Femur (tissue), 1 donor: ENCODE measurements around the gene FAM162A.

Experiments
- DNase-seq: peaks from one replicate; pipeline ENCODE4 v3.0.0-alpha.2; 2017

Gene FAM162A

DNA sequence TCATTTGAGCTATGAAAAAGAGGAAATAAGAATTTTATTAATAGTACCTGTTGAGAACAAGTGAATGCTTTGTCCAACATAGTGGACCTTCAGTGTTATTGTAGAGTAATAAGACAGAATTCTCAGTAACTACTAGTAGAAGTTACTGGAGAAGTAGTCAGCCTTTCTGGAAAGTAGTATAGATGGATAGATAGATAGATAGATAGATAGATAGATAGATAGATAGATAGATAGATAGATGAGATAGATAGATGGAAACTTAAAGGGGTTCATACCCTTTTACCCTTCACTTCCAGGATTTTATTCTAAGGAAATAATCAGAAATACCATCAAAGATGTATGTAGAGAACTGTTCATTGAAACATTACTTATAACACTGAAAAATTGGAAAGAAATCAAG, 5.2 kb downstream of the FAM162A start:
- no peak for DNase-seq

DNA sequence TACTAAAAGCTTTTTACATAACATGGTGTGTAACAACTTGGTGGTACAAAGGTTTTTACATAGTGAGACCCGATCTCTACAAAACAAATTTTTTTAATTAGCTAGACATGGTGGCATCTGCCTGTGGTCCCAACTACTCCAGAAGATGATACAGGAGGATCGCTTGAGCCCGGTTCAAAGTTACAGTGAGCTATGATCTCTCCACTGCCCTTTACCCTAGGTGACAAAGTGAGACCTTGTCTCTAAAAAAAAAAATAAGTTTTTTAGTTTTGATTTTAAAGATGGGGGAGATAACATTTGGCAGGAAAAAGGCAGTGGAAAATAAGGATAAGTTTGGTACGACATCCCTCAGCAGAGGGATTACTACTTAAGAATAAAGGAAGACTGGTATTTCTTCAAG, 5.9 kb downstream of the FAM162A start:
- DNase-seq, result no peak

DNA sequence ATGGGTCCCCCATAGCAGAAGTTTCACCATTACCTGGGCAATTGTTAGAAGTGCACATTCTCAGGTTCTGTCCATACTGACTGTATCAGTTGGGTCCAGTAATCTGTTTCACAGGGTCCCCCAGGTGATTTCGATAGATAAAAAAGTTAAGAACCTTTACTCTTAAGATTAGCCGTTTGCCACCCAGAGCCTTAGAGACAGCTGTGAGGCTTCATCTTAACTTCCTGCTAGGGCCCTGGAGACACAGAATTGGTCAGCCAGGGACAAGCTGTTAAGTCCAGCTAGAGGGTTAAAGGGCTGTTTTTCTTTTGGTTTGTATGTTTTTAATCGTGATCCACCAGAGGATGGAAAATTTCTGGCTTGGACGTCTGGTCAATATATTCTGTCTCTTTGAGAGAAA, 6.7 kb downstream of the FAM162A start:
- DNase-seq, result no peak

DNA sequence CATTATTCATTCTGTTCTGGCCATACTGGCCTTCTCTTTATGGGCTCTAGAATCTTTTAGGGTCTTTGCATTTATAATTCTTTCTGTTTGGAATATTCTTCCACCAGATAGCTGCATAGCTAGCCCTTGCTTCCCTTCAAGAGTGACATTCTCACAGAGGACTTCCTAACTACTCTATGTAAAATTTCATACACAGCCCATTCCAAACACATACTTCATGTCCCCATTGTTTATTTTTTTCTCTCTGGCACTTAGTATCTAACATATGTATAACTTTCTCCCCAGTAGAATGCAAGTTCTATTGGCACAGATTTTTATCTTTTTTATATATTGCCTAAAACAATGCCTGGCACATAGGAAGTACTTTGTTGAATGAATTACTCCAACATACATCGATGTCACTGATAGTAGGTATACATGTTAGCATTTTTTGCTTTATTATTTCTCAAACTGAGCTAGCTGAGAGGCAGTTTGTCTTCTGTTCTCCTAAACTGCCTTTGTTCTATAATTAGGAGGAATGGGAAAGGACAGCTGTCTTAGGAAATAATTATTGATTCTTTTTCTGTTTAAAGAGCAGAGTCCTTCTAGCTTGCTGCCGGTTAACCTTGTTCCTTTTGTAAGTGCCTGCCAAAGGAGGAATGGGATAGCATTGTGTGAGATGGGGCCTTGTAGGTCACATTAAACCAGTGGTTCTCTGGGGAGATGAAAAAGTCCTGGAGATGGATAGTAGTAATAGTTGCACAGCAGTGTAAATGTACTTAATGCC, 7.9 kb downstream of the FAM162A start:
- no peak for DNase-seq

DNA sequence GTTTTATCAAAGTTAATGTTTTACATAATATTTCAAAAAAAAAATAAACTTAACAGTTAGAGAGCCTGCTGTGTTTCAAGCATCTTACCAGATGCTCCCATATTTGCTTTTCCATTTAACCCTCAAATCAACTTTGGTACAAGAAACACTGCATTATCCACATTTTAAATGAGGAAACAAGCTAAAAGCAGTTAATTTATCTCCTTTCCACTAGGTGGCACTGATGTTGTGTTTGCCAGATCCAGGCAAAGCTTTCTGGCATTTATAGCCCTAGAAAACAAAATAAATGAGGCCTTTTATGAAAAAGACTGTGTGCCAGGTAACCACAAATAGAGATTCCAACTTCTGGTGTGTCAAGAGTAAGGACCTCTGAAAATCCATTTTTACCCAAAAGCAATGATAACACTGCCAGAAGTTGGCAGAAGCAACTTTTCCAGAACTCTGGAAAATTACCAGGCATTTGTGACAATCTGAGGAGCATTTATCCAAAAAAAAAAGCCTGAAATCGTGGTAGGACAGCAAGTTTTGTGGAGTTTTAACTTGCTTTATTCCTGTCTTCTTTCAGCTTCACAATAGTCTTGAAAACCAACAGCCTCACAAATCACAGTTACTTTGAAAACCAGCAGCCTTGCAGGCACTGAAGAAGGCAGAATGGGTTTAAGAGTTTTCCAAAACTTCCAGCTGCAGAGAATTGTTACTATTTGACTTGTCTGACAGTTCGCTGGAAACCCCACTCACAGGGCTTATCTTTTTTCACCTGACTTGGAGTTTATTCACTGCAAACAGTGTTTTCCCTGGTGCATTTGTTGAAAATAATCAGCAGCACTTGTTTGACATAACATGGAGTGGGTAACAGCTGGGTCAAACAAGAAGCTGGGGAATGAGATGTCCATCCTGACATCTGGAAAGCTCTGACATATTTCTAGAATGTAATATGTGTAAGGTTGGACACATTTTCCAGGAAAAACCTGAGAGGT, 9.2 kb downstream of the FAM162A start:
- no peak for DNase-seq

DNA sequence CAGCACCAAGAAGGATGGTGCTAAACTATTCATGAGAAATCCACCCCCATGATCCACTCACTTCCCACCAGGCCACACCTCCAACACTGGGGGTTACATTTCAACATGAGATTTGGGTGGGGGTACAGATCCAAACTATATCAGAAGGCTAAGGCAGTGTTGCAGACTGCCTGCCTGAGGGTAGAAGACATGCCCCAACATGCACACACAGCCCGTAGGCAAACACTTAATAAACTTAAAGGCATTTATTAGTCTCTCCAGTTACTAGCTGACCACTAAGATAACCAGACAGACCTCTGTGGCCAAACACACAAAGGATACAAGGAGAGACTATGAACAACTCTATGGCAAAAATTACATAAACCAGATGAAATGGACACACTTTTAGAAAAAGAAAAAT, 10.2 kb downstream of the FAM162A start:
- no peak for DNase-seq

DNA sequence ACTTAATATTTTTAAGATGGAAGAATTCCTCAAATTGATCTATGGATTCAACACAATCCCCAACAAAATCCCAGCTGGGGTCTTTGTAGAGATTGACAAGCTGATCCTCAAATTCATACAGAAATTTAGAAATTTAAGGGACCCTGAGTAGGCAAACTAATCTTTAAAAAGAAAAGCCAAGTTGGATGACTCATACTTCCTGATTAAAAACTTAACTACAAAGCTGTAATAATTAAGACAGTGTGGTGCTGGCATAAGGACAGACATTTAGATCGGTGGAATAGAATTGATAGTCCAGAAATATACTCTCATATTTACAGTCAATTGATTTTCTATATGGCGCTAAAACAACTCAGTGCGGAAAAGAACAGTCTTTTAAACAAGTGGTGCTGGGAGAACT, 11.6 kb downstream of the FAM162A start:
- DNase-seq, result no peak

DNA sequence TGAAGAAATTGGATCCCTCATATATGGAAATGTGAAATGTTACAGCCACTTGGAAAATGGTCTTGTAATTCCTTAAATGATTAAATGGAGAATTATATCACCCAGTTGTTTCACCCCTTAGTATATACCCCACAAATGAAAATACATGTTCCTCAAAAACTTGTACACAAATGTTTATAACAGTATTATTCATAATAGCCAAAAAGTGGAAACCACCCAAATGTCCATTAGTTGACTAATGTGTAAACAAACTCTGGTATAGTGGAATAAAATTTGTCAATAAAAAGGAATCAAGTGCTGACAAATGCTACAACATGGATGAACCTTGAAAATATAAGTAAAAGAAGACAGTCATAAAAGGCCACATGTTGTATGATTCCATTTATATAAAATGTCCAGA, 12.5 kb downstream of the FAM162A start:
- DNase-seq, result no peak

DNA sequence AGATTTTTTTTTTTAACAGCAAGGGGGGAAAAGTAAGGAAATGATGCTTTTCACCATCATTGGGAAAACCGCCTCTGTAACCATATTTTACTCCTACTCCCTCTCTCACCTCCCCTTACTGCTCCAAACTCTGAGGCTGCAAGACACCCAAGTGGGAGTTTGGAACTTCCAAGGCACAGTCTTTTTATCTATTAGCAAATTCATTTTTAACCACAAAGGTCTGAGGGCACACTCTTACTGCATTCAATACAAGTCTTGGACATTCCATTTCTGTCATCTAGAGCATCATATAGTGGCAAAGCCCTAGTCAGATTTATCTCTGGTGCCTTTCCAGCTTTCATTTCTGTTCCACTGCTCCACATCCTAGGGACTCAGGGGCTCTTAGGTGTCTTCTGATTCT, 13.2 kb downstream of the FAM162A start:
- DNase-seq, result no peak

DNA sequence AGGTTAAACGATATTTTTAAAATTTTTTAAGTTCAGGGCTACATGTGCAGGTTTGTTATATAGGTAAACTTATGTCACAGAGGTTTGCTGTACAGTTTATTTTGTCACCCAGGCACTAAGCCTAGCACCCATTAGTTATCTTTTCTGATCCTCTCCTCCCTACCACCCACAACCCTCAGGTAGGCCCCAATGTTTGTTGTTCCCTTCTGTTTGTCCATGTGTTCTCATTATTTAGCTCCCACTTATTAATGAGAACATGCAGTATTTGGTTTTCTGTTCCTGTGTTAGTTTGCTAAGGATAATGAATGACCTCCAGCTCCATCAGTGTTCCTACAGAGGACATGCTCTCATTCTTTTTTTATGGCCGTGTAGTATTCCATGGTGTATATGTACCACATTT, 14.9 kb downstream of the FAM162A start:
- DNase-seq, result no peak

DNA sequence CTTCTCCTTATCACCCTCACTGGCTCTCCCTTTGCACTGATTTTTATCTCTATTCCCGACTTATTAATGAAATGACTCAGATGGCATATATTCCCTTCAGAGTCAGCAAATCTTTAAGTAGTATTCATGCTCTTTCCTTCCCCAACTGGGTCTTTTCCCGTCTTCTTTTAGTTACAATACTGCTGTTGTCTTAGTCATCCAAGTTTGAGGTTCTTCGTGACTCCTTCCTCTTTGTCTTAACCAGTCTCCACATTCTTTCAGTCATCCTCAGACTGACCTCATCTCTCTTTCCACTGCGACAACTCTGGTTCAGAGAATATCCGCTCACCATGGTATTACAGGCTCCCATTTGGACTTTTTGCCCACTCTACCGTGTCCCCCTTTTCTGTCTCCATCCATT, 19.5 kb downstream of the FAM162A start:
- no peak for DNase-seq

DNA sequence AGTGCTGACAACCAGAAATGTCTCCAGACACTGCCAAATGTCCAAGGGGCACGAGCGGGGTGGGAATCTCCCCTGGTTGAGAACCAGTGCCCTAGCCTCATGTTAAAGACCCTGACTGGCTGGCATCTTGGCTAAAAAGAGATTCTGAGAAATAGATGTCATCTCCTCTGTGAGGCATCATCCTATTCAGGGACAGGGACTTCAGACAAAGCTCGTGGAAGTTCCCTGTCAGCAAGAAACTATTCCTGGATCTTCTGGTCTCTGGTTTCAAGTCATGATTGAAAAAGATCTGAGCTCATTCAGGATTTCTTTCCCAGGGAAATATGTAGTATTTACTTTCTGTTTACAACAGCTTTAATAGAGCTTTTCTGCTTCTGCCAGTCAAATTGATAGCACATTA, 21.0 kb downstream of the FAM162A start:
- no peak for DNase-seq

DNA sequence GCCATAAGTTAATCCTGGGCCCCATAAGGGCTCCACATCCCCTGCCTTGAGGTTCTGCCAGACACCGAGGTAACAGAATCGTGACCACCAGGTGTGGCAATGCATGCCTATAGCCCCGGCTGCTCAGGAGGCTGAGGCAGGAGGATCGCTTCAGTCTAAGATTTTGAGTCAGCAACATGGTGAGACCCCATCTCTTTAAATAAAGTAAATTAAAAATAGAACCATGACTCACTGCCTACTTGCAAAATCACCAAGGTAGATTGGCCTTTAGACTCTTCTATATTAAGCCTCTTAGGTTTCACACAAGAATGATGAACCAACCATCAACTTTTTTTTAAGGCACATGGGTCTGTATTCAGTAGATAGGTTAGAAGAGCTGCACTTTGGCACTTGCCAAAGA, 22.2 kb downstream of the FAM162A start:
- no peak for DNase-seq

DNA sequence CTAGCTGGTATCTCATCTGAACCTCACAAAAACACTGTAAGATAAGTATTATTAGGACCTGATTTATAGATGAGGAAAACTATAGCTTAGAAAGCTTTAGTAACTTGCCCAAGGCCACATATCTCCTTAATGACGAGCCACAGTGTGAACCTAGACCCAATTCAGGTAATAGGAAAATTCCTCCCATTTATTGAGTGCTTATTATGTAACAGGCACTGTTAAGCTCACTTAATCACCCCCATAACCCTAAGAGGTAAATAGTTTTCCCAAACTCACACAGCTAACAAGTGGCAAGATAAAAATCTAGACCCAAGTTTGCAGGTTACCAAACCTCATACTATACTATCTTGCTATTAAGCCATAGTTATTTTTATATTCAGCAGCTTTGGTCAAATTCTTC, 24.0 kb downstream of the FAM162A start:
- DNase-seq, result no peak

DNA sequence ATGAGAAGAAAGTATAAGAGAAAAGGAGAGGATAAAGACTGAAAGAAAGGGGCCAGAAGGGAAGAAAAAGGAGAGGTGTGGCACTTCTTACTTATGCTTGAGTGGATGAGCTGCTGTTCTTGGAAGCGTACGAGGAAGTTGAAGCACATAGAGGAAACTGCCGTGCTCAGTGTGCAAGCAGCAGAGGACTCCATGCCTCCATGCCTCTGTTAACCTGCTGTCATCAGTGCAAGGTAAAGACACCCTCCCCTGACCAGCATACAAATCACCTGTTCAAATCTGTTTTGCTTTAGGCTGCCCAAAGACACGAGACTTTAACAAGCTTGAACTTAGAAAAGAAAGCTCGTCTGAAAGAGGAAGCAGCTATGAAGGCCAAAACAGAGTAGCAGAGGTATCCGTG, 25.5 kb downstream of the FAM162A start:
- DNase-seq, result no peak

DNA sequence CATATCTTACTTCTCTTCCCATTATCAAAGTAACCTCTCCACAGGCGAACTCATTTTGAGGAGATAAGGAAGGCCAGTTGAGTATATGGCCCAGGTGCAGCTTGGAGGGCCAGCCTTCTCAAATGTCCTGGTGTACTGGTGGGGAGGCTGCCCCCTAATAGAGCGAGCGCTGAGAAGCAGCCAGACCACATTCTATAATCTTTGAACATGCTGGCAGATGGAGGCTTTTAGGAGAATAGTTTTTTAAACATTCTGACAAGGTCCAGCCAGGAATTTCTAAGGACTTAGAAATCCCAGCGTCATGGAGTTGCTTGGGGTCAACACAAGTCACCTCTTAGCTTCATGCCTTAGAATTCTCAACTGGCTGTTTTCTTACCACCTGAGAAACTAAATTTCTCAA, 26.1 kb downstream of the FAM162A start:
- no peak for DNase-seq

DNA sequence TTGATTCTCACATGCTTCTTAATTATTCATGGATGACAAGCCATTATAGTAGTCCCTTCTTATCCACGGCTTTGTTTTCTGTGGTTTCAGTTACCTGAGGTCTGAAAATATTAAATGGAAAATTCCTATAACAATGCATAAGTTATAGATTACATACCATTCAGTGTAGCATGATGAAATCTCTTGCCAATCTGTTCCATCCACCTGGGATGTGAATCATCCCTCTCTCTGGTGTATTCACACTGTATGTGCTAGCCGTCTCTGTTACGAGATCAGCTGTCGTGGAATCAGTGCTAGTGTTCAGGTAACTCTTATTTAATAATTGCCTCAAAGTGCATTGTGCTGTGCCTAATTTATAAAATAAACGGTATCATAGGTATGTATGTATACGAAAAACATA, 26.7 kb downstream of the FAM162A start:
- DNase-seq, result no peak

DNA sequence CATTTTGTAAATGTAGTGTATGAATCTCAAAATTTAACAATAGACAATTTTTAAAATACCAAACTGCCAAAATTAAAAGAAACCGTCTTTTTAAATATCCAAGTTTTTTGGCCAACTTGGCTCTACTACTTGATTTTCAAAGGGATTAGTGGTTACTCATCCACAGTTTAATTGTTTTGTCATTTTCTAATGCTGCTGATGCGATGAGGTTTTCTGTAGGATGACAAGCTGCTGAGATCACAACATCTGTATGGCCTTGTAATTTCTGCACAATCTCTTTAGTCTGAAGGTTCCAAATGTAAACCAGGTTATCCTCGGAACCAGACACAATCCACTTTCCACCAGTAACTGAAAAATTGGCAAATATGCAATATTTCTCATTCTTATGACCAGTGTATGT, 30.4 kb downstream of the FAM162A start:
- DNase-seq, result no peak

DNA sequence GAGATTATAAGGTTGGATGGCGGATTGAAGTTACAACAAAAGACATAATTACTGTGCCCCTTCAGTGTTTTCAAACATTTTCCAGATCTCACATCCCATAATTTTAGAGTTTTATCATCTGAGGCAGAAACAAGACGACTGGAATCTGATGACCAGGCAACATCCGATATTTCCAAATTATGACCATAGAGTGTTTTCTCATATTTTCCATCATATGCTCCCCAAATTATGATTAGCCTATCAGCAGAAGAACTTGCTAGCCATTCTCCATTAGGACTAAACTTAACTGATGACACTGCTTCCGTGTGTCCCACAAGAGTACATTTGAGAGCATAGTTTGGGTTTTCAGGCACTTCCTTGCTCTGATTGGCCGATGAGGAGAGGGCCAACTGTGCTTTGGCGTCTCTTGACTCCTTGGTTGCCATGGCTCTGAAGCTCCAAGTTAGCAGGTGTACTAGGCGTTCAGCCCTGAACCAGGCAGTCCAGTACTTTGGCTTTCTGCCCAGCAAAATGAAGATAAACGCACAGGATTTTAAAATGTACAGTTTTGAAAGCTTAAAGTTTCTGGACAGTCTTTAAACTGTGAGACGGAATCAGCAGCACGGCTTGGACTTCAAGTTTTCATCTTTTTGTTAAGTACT, 31.2 kb downstream of the FAM162A start:
- DNase-seq, result peak; percentile 46

DNA sequence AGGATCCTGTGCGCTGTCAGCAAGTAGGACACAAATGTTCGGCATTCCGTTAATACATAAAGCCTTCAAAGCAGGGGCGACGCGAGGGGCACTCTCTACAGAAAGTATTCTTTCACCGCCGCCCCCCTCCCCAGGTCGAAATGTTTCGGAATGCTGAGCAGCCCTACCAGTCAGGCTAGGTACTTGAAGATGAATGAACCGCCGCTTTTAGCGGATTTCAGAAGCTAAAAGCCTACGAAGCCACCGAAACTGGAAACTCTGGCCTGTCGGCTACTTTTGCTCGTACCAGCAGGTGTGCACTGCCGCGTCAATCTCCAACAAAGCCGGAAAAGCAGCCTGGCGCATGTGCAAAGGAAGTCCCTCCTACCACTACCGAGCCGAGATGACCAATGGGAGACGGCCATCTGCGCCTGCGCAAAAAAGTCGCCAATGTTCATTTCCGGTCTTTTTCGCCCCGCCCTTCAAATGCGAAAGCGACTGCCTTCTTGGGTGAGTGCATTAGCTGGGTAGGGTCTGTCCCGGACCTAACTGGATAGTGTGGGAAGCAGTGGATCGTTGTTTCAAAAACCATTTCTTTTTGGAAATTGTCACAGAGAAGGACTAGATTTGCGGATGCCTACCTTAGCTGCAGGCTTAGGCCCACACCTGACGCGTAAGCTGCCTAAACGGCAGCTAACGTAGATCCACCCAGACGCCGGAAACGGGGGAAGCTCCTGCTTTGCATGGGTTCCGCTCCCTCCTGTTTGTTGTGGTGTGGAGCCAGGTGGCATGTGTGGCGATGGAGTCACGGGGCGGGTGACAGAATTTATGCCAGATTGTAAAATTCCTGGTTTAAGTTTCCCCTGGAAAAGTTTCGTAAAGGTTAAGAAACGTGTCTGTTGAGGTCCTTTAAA, 32.0 kb downstream of the FAM162A start, which contains the start of gene WDR5B:
Gene WDR5B, minus strand, starts transcription at position 301 of the 893 bp plus-strand sequence. CDS start 534 bp downstream, outside the sequence.
- DNase-seq, result peak; percentile 99

DNA sequence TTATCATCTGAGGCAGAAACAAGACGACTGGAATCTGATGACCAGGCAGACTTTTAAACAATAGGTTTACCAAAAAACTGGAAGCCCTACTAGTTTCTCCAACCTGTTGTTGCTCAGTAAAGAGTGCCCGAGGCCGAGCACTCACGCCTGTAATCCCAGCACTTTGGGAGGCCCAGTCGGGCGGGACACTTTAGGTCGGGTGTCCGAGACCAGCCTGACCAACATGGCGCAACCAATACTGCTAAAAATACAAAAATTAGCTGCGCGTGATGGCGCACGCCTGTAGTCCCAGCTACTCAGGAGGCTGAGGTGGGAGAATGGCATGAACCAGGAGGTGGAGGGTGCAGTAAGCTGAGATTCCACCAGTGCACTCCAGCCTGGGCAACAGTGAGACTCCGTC, 33.0 kb downstream of the FAM162A start:
- no peak for DNase-seq

DNA sequence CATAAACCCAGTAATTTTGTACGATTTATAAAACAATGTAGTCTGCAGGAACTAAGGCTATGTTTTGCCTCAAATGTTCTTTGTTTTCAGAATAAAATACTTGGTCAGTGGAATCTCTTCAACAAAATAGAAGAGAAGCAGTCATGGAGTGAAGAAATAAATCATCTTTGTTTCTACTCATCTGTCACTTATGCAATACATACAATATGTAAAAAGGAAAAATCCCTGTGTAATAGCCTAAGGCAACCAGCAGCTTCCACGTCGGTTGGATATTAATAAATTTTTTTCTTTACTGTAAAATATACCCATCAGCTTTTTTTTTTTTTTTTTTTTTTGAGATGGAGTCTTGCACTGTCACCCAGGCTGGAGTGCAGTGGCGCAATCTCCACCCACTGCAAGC, 37.1 kb downstream of the FAM162A start:
- DNase-seq, result no peak
